IPS-NIHi11 (cell line): ENCODE data around the gene MRPL9.
A peak's percentile ranks its signal among the peaks of the same experiment; 100 is the strongest.

Experiments used
- DNase-seq: peaks from one replicate; pipeline ENCODE4 v3.0.0; 2012; ENCODE audit warnings: mixed read lengths, low spot score

The MRPL9 gene

GRCh38 chr1:151762941-151763921, at the start of gene MRPL9:
Gene MRPL9, minus strand, starts transcription at chr1:151763496. Its CDS starts 17 bp downstream, at chr1:151763479.
- DNase-seq: peak; percentile 98

- no peak for DNase-seq
These were observed 47.9 kb upstream of the MRPL9 start for GRCh38 chr1:151811181-151811580.

- no peak for DNase-seq
These were observed 46.8 kb upstream of the MRPL9 start for GRCh38 chr1:151809985-151810556.

GRCh38 chr1:151809290-151809984, 46.1 kb upstream of the MRPL9 start:
- DNase-seq: no peak

GRCh38 chr1:151807766-151808165, 44.5 kb upstream of the MRPL9 start:
- DNase-seq: no peak

- DNase-seq: no peak
These were observed 43.8 kb upstream of the MRPL9 start for GRCh38 chr1:151807131-151807530.

- DNase-seq: no peak
These were observed 42.9 kb upstream of the MRPL9 start for GRCh38 chr1:151806170-151806569.

- no peak for DNase-seq
These were observed 41.9 kb upstream of the MRPL9 start, which contains the start of gene LINGO4 for GRCh38 chr1:151805066-151805820. Gene LINGO4, minus strand, starts transcription at chr1:151805419. Its CDS starts 2,715 bp downstream, at chr1:151802704.

GRCh38 chr1:151803915-151804314, 40.6 kb upstream of the MRPL9 start:
- no peak for DNase-seq

GRCh38 chr1:151803164-151803563, 39.9 kb upstream of the MRPL9 start:
- DNase-seq: no peak

- no peak for DNase-seq
These were observed 39.1 kb upstream of the MRPL9 start for GRCh38 chr1:151802372-151802771.

GRCh38 chr1:151801846-151802245, 38.5 kb upstream of the MRPL9 start:
- no peak for DNase-seq

- no peak for DNase-seq
These were observed 38.1 kb upstream of the MRPL9 start for GRCh38 chr1:151801310-151801820.

GRCh38 chr1:151800830-151801229, 37.5 kb upstream of the MRPL9 start:
- no peak for DNase-seq

GRCh38 chr1:151799179-151800022, 36.1 kb upstream of the MRPL9 start:
- no peak for DNase-seq

GRCh38 chr1:151798571-151798970, 35.3 kb upstream of the MRPL9 start:
- no peak for DNase-seq

GRCh38 chr1:151790940-151791651, 27.8 kb upstream of the MRPL9 start:
- DNase-seq: peak; percentile 34

GRCh38 chr1:151790071-151790939, 27.0 kb upstream of the MRPL9 start, which contains the start of gene TDRKH:
Gene TDRKH, minus strand, starts transcription at chr1:151790500. Its CDS starts 7,478 bp downstream, at chr1:151783022.
- DNase-seq: peak; percentile 99

GRCh38 chr1:151787689-151788088, 24.4 kb upstream of the MRPL9 start:
- no peak for DNase-seq
